ENCODE measurements around the gene FGD6. TPM values are rescaled to one million over a fixed set of nuclear protein-coding genes. Genes with fewer than 3 reads are reported as not detected.
"Not testable (repeated sequence)": the region's sequence is repeated elsewhere in the genome, so short reads cannot be mapped to it uniquely, and the experiment has no call there.

The FGD6 gene
- total and polyA plus RNA-seq, 12 donors: 1.2 to 33.4 (median 21.6) TPM

DNA sequence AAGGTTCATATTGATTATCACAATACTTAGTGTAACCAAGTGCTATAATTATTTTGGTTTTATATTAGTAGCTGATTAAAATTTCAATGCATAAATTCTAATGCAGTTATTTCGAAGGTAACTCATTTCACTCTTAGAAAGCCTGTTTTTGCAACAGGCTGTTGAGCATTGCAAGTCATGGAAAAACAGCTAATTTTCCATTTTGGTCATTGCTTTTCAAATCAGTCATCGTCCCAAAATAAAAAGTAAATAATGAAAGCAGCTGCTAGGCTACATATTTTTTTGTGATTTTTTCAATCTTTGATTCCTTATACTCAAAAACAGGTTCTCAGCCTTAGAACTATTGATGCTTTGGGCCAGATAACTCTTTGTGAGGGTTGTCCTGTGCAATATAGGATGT lies 23.3 kb upstream of the FGD6 start:
- DNase-seq: no peak
- 83 to 91% methylated on average over 2 of the region's 2 CpGs for WGBS, 2 donors

DNA sequence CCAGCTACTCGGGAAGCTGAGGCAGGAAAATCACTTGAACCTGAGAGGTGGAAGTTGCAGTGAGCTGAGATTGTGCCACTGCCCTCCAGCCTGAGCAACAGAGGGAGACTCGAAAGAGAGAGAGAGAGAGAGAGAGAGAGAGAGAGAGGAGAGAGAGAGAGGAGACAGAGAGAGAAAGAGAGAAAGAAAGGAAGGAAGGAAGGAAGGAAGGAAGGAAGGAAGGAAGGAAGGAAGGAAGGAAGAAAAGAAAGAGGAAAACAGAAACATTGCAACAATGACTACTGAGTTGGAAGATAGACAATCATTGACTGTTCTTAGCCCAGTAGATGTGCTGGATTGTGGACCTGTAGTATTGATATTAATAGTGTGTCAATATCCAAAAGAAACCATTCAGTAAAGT lies 22.6 kb upstream of the FGD6 start:
- intact Hi-C loops (cut with DNase I); H3K9me3 ChIP-seq; DNase-seq; H3K27me3 ChIP-seq; ATAC-seq; H3K4me3 ChIP-seq; H3K27ac ChIP-seq: not testable (repeated sequence)
- Histone ChIP-seq H3K36me3 (peaks cover 0 to 13% (median 8%) of the 10 kb centered on the region in 9 donors), H3K4me1 (peaks cover 0 to 41% (median 15%) of the 10 kb centered on the region in 9 donors)
- 82 to 92% methylated on average over 2 of the region's 2 CpGs for WGBS, 2 donors

More for the DNA sequence above, 23.3 kb upstream of the FGD6 start:
- Histone ChIP-seq H3K9me3 (no peaks in the 10 kb centered on the region), H3K4me3 (no peak overlapping the region), H3K4me1 (peaks cover 0 to 41% (median 15%) of the 10 kb centered on the region in 9 donors), H3K36me3 (peaks cover 0 to 13% (median 8%) of the 10 kb centered on the region in 9 donors), H3K27ac (no peak overlapping the region), H3K27me3 (no peaks in the 10 kb centered on the region)
- no peak for ATAC-seq
- intact Hi-C loops (cut with DNase I): no loop called here
- TF ChIP-seq, protein P1, sequence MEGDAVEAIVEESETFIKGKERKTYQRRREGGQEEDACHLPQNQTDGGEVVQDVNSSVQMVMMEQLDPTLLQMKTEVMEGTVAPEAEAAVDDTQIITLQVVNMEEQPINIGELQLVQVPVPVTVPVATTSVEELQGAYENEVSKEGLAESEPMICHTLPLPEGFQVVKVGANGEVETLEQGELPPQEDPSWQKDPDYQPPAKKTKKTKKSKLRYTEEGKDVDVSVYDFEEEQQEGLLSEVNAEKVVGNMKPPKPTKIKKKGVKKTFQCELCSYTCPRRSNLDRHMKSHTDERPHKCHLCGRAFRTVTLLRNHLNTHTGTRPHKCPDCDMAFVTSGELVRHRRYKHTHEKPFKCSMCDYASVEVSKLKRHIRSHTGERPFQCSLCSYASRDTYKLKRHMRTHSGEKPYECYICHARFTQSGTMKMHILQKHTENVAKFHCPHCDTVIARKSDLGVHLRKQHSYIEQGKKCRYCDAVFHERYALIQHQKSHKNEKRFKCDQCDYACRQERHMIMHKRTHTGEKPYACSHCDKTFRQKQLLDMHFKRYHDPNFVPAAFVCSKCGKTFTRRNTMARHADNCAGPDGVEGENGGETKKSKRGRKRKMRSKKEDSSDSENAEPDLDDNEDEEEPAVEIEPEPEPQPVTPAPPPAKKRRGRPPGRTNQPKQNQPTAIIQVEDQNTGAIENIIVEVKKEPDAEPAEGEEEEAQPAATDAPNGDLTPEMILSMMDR (IDR thresholded peaks at IDR 0.05): no peak

DNA sequence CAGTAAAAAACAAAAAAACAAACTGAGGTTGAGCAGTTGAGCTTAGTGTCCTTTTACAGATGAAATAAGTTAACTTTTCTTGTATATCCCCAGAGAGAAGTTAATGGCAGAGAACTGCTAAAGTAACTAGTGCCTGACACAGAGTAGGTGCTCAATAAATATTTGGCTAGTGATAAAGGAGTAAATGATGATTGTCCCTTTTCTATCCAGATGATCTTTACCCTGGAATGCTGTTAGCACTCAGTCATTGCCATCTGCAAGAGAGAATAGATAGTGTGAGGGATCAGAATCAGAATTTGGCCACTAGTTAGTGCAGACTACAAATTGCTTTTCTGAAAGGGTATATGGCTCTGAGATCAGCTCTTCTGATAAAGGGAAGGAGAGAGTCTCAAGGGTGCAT lies 21.9 kb upstream of the FGD6 start:
- no peak for ATAC-seq
- peaks cover 0 to 41% (median 15%) of the 10 kb centered on the region in 9 donors for H3K4me1 ChIP-seq
- H3K27me3 ChIP-seq: no peaks in the 10 kb centered on the region
- TF ChIP-seq, protein P1 (IDR thresholded peaks at IDR 0.05): no peak
- no peak overlapping the region for H3K4me3 ChIP-seq
- peak overlapping the region in 1 of 10 donors; percentile 25 for H3K27ac ChIP-seq
- no peak for DNase-seq
- peaks cover 0 to 17% (median 8%) of the 10 kb centered on the region in 9 donors for H3K36me3 ChIP-seq
- no peaks in the 10 kb centered on the region for H3K9me3 ChIP-seq
- intact Hi-C loops (cut with DNase I): no loop called here

DNA sequence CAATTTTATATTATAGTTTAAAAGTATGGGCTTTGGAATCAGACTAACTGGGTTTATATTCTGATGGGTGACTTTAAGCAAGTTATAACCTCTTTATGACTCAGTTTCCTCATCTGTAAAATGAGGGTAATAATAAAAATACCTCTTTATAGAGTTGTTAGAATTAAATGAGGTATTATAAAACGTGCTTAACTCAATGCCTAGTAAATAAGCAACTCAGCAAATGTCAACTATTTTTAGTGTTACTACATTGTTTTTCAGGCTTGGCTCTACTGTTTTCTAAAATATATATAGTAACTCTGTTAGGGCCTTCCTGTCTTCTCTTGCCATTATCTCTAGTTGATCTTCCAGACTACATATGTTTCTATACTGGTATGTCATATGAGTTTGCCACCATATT lies 20.9 kb upstream of the FGD6 start:
- intact Hi-C loops (cut with DNase I): no loop called here
- peaks cover 0 to 41% (median 15%) of the 10 kb centered on the region in 9 donors for H3K4me1 ChIP-seq

DNA sequence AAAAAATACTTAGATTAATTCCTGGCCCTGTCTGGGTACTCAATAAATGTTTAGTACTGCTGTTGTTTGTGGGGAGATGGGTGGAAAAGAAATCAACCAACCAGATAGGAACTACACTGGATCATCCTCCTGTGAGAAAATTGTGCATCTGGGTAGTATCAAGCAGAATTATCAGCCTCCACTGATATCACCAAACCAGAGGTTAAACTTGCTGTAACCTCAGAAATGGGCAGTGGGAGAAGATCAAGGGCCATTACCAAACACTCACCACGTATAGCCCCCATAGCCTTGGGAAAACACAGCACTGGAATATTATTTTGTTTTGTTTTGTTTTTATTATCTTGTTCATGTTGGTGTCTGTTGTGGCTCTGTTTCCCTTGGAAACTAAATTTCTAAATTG lies 20.0 kb upstream of the FGD6 start:
- intact Hi-C loops (cut with DNase I): no loop called here

More for the DNA sequence above, 20.9 kb upstream of the FGD6 start:
- no peak overlapping the region for H3K27ac ChIP-seq
- TF ChIP-seq, protein P1 (IDR thresholded peaks at IDR 0.05): no peak
- WGBS, 2 donors: 68 to 70% methylated on average over 1 of the region's 1 CpG
- H3K27me3 ChIP-seq: no peaks in the 10 kb centered on the region
- no peaks in the 10 kb centered on the region for H3K9me3 ChIP-seq
- DNase-seq (no peak), ATAC-seq (no peak)
- no peak overlapping the region for H3K4me3 ChIP-seq
- peaks cover 0 to 17% (median 5%) of the 10 kb centered on the region in 9 donors for H3K36me3 ChIP-seq

DNA sequence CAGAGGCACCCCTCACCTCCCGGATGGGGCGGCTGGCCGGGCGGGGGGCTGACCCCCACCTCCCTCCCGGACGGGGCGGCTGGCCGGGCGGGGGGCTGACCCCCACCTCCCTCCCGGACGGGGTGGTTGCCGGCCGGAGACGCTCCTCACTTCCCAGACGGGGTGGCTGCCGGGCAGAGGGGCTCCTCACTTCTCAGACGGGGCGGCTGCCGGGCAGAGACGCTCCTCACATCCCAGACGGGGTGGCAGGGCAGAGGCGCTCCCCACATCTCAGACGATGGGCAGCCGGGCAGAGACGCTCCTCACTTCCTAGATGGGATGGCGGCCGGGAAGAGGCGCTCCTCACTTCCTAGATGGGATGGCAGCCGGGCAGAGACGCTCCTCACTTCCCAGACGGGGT lies 18.4 kb upstream of the FGD6 start:
- WGBS, 2 donors: 93 to 96% methylated on average over 12 to 30 of the region's 31 CpGs

More for the DNA sequence above, 20.0 kb upstream of the FGD6 start:
- Histone ChIP-seq H3K4me3 (no peak overlapping the region), H3K27me3 (no peaks in the 10 kb centered on the region), H3K9me3 (no peaks in the 10 kb centered on the region), H3K27ac (no peak overlapping the region), H3K36me3 (peaks cover 0 to 9% (median 3%) of the 10 kb centered on the region in 9 donors), H3K4me1 (peaks cover 0 to 47% (median 19%) of the 10 kb centered on the region in 9 donors)
- WGBS, 2 donors: 56 to 62% methylated on average over 1 of the region's 1 CpG
- TF ChIP-seq, protein P1 (IDR thresholded peaks at IDR 0.05): no peak
- ATAC-seq: peak in 1 of 8 donors; percentile 22
- DNase-seq: no peak

DNA sequence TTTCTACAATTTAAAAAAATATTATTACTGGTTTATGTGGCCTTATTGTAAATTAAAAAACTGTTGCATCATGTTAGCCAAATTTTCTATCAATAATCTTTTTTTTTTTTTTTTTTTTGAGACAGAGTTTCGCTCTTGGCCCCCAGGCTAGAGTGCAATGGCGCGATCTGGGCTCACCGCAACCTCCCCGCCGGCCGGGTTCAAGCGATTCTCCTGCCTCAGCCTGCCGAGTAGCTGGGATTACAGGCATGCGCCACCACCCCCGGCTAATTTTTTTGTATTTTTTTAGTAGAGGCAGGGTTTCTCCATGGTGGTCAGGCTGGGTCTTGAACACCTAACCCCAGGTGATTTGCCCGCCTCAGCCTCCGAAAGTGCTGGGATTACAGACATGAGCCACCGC lies 16.9 kb upstream of the FGD6 start:
- H3K27me3 ChIP-seq; intact Hi-C loops (cut with DNase I); ATAC-seq; H3K36me3 ChIP-seq; DNase-seq; H3K27ac ChIP-seq; H3K9me3 ChIP-seq; H3K4me3 ChIP-seq: not testable (repeated sequence)
- H3K4me1 ChIP-seq: peaks cover 0 to 58% (median 32%) of the 10 kb centered on the region in 9 donors
- WGBS, 2 donors: 97 to 98% methylated on average over 14 of the region's 14 CpGs

More for the DNA sequence above, 18.4 kb upstream of the FGD6 start:
- H3K9me3 ChIP-seq; DNase-seq; ATAC-seq; H3K4me3 ChIP-seq; H3K27ac ChIP-seq; H3K36me3 ChIP-seq; H3K27me3 ChIP-seq; intact Hi-C loops (cut with DNase I): not testable (repeated sequence)
- H3K4me1 ChIP-seq: peaks cover 0 to 58% (median 25%) of the 10 kb centered on the region in 9 donors
